Skin of body (tissue), 2 donors: ENCODE results near the gene TTC21A. TPM values are rescaled to one million over a fixed set of nuclear protein-coding genes. Genes with fewer than 3 reads are reported as not detected.
A peak's percentile ranks its signal among the peaks of the same experiment; 100 is the strongest.

Source experiments
- DNase-seq: peaks from one replicate; lab custom pipeline; 2025; lab: John Stamatoyannopoulos, UW
- total RNA-seq: library from RNA; depleted of rRNA; stranded (reverse); fragments of >200 nt; gene quantifications from one replicate; pipeline ENCODE4 v1.2.3, GENCODE V29; 2014

Gene TTC21A
- total RNA-seq, 1 donor from 2014 or later: 4.3 TPM

- no peak for DNase-seq
Observed at GRCh38 chr3:39114456-39114855, 7.0 kb downstream of the TTC21A start.

DNA sequence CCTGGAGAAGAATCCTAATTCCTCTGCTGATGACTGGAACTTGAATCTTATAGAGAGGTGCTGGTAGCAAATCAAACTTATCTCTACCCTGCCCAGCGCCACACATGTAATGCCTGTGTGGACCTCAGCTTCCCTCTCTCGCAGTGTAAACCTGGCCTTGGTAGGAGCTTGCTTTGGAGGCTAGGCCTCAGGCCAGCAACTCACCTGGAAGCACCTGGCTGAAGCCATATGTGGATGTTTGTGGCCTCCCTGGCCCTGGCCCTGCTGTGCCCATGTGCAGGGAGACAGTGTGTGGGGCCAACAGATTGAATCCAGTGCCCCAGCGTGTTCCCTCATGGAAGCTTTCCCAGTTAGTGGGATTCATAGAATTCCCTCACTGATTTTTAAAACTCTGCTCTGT, 8.4 kb downstream of the TTC21A start:
- no peak for DNase-seq

DNA sequence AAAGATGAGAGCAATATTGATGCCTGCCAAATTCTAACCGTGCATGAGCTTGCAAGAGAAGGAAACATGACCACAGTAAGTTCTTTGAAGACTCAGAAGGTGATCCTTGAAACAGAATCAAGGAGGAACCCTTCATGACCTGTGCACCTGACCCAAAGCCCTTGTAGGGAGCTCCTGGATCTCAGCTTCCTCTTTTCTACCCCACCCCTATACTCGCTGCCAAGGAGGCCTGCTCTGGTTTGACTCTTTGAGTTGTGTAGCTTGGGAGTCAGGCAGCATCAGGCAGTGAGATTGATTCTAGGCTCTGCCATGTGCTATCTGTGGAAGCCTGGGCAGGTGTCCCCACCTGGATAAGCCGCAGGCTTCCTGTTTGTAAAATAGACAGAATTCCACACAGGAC, 10.6 kb downstream of the TTC21A start:
- DNase-seq: no peak

- DNase-seq: no peak
Observed at GRCh38 chr3:39118931-39119660, 11.6 kb downstream of the TTC21A start.

DNA sequence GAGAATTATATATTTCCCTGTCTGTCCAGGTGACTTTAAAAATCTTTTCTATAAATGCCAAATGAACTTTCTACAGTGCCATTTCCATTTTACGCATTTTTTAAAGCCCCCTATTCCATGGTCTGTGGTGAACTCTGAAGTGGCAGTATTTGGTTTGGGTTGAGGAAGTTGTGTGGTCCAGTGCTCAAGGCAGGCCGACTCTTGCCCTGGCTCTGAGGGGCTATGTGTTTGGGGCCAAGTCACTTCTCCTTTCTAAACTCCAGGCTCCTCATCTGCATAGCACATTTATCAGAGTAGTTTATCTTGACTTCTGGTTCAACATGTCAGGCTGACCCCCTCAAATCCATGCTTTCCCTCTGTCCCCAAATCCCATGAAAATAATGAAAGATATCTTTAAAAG, 14.1 kb downstream of the TTC21A start:
- no peak for DNase-seq

DNA sequence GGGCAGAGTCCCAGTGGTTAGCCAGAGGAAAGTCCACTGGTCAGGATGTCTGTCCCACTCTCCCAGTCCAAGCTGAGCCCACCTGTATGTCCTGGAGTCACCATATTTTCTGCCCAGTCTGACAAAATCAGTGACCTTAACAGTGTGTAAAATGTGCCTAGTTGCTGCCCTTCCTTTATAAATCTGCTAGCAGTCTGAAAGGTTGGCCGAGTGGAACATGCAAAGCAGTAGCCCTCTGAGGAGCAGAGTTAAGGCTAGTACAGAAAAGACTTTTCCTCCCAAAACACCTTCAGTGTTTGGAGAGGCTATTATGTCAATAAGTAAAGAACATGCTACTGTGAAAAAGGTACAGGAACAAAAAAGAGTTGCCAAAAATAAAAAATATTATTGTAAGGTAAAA, 15.3 kb downstream of the TTC21A start:
- DNase-seq: no peak

DNA sequence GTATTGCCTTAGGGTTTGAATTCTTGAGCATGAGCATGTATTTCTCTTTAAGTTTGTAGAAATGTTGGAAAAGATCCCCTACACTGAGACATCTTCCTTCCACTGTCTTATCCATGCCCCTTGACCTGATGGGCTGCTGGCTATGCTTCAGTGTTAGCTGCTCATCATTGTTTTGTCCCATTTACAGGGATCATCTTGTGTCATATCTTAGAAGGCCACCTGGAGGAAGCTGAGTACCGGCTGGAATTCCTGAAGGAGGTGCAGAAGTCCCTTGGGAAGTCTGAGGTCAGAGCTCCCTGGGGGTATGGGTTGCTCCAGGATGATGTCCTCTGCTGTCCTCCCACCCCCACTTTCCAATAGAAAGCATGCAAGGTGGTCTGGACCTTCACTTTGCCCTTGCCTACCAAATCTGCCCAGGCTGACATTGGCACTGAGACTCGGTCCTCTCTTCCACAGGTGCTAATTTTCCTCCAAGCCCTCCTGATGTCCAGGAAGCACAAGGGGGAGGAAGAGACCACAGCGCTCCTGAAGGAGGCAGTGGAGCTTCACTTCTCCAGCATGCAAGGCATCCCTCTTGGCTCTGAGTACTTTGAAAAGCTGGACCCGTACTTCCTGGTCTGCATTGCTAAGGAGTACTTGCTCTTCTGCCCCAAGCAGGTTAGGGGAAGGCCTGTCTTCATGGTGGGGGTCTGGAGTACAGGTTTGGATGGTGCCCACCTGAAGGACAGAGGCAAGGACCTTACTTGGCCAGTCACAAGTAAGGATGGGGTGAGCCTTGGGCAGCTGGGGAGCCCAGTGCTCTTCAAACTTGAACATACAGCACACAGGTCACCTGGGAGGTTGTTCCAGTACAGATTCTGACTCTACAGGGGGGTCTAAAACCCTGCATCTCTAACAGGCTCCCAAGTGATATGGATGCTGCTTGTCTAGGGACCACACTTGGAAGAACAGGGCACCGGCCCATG, 17.7 kb downstream of the TTC21A start:
- DNase-seq: no peak

DNA sequence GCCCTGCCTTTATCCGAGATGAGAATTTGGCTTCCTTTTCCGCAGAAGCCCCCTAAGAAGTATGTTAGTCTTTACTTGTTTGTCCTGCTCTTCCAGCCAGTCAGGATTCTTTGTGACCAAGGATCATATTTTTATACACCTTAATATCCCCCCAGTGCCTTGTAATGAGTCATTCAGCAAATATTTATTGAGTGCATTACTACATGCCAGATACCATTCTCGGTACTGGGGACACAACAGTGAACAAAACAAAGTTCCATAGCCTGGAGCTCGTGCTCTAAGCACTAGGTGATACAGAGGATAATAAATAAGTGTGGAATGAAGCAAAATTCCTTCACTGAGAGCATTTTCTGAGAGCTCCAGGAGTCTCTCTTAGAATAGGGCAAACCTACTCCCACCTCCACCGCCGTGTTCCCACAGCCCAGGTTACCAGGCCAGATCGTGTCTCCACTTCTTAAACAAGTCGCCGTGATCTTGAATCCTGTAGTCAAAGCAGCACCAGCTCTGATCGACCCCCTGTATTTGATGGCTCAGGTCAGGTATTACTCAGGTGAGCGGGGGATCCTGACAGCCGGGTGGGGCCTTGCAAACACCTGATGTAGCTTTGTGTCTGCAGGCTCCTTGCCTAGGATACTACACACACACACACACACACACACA, 18.5 kb downstream of the TTC21A start:
- no peak for DNase-seq

DNA sequence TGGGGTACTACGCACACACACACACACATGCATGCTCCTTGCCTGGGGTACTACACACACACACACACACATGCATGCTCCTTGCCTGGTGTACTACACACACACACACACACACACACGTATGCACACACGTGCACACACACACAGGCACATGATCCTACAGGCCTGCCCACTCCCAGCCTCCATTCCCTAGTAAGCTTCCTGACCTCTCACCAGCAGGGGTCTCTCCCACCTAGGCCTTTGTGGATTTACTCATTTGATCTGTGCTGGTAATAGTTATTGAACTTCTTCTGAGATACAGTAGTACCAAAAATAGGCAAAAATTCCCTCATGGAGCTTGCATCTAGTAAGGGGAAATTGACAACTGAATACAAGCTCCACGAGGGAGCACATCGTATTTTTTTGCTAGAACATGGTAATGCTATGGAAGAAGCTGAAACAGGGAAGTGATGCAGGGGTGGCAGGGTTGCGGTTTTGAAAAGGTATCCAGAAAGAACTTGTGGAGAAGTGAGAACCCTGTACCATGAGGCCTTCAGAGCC, 19.1 kb downstream of the TTC21A start:
- DNase-seq: peak; percentile 38

DNA sequence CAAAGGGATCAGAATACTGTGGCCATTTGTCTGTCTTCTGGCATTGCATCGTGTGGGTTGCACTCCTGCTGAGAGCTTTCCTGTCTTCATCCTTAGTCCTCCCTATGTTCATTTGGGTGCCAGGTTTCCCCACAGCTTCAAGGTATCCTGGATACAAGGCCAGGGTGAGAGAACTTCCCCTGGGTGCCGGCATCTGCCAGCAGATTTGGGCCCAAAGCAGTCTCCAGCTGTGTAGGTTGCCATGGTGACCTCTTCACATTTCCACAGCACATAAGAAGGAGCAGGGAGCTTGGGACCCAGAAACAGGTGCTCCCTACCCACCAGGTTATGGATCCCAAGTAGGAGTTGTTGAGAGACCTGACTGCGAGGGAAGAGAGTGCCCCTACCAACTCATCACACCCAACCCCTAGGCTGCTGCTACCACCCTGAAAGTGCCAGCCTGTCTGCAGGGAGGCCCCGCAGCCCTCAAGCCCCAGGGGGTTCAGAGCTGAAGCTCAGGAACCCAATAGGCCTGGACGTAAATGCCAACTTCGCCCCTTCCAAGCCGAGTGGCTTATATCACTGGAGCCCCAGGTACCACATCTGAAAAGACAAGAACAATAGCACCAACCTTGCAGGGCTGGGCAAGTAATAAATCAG, 19.9 kb downstream of the TTC21A start:
- DNase-seq: no peak

DNA sequence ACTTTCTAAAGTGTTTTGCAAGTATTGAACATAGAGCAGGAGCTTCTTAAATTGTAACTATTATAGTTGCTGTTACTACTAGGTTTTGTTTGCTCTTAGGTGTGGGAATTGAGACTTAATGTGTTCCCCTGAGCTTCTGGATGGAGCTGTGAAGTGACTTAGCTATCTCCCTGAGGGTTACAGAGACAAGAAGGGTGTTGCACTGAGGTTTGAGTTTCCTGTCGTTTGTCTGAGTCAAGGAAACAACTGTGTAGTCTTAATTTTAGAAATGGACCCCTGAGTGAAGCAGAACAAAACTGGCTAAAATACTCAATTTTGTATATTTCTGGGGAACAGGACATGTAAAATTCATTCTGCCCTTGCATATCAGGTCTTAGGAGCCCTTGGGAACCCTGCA, 20.4 kb downstream of the TTC21A start:
- no peak for DNase-seq

- no peak for DNase-seq
Observed at GRCh38 chr3:39128951-39129350, 21.5 kb downstream of the TTC21A start.

DNA sequence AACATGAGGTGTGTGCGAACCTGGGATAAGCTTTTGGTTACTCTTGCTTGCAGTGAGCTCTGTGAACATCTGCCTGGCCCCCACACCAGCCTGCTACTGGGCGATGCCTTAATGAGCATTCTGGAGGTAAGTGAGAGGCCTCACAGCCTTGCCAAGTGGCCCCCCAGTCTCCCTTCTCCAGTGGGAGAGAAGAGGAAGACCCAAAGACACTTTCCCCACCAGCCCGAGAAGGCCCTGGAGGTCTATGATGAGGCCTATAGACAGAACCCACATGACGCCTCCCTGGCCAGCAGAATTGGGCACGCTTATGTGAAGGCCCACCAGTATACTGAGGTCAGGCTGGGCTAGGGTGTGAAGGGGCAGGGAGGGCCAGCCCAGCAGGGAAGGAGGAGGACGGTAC, 22.5 kb downstream of the TTC21A start:
- DNase-seq: no peak

DNA sequence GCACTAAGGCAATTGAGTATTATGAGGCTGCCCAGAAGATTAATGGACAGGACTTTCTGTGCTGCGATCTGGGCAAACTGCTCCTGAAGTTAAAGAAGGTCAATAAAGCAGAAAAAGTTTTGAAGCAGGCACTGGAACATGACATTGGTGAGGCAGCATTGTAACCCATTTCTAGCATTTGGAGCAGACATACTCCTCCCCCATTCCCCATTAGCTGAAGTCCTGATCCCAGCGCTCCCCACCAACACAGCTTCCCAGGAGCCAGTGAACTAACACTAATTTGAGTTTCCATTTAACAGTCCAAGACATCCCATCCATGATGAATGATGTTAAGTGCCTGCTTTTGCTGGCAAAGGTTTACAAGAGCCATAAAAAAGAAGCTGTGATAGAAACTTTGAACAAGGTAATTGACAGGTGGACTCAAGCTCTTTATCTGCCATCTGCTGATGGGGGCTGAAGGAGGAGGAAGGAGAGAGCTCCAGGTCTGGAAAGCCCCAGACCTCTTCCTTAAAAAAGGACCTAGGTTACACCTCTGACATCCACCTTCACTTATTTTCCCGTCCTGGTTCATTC, 23.3 kb downstream of the TTC21A start:
- no peak for DNase-seq

DNA sequence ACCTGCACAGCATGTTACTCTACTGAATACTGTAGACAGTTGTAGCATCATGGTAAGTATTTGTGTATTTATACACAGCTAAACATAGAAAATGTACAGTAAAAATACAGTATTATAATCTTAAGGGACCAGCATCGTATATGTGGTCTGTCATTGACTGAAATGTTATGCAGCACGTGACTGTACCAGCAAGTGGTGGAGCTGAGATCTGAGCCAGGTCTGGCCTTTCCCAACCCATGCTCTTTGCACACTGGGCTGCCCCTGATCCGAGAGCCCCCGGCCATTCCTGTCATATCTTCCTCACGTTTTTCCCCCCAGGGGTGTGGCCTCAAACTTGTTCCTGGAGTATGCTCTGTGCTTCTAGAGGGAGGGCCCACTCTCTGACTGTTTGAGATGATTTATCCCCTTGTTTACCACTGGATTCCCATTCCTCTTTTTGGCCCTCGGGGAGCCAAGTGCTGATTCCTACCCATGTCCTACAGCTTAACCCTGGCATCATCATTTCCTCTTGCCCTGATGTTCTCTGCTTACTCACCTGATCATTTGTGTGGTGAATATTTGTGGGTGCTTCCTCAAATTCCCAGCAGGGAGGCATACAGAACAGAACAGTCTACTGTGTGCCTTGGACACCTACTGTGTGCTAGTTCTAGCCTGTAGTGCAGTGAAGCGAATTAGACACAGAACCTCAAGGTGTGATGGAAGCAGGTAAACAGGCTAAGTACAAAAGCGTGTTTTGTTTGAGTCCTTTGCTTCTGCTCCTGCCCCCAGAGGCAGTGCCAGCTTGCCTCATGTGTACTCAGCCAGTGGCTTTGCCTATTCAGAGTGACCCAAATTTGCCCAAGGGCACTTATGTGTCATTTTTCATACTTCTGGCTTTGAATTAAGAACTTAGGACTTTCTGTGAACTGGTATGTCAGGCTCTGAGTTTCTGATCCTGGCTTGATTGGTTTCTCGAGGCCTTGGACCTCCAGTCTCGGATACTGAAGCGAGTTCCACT, 24.9 kb downstream of the TTC21A start:
- DNase-seq: no peak

GRCh38 chr3:39133093-39133490, 25.6 kb downstream of the TTC21A start:
- DNase-seq: no peak

- DNase-seq: no peak
Observed at GRCh38 chr3:39133822-39134221, 26.3 kb downstream of the TTC21A start.

DNA sequence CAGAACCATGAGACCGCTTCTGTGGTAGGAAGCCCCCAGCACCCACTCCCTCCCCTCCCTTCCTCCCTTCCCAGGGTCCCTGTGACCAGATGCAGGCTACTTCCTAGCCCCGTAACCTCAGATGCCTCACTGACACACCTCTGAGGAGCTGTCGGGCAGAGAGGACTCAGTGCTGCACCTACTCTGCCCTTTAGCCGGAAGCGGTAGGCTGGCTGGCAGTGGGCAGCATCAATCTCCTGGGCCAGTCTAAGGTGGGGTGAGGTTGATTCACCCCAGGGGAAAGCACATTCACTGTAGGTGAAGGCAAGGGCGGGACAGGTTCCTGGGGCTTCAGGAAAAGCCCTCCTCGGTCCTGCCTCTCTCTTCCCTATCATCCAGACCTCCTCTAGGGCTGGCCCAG, 26.8 kb downstream of the TTC21A start:
- DNase-seq: no peak

DNA sequence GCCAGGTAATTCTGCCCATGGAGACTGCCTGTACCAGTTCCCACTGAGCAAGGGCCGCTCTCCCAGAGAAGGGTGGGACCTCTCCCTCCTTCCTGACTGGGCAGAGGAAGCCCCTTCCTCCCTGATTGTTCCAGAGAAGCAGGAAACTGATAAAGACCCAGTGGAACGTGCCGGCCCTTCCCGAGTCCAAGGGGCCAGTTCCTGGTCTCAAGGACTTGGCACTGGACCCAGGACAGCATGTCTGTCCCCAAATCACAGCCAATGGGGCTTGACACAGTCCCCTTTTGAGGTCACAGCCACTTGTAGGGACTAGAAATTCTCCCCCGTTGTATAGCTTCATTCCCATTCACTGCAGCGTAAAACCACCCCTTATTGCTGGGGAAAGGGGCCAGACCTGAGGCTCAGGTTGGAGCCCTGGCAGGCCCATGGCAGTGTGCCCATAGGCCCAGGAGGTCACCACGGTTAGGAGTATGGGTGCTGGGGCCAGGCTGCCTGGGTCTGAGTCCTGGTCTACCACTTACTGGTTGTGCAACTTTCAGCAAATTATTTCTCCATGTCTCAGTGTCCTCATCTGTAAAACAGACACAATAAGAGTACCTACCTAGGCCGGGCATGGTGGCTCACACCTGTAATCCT, 27.8 kb downstream of the TTC21A start:
- DNase-seq: no peak
